HUDEP-2 (cell line): ENCODE results near the gene C7.
"Not testable (repeated sequence)": the region's sequence is repeated elsewhere in the genome, so short reads cannot be mapped to it uniquely, and the experiment has no call there.

Experiments
- DNase-seq, 76 experiments: peaks; one replicate each; lab custom pipeline; 2025; ENCODE audit not compliant: unreplicated experiment in 76 of 76; lab: John Stamatoyannopoulos, UW

The C7 gene

GRCh38 chr5:40988746-40989510 is 79.6 kb downstream of the C7 start:
- no peak for DNase-seq

- no peak for DNase-seq
Observed at GRCh38 chr5:40991168-40991980, 82.1 kb downstream of the C7 start.

- DNase-seq = no peak
Observed at GRCh38 chr5:40991981-40992559, 82.8 kb downstream of the C7 start.

- no peak for DNase-seq
Observed at GRCh38 chr5:40995801-40996586, 86.7 kb downstream of the C7 start.

- no peak for DNase-seq
Observed at GRCh38 chr5:40999142-40999541, 89.8 kb downstream of the C7 start.

GRCh38 chr5:40999966-41000365 is 90.7 kb downstream of the C7 start:
- no peak for DNase-seq

- DNase-seq = no peak
Observed at GRCh38 chr5:41003670-41004376, 94.5 kb downstream of the C7 start.

GRCh38 chr5:41004931-41005330 is 95.6 kb downstream of the C7 start:
- DNase-seq = no peak

GRCh38 chr5:41009232-41009631 is 99.9 kb downstream of the C7 start:
- no peak for DNase-seq

GRCh38 chr5:41010572-41010971 is 101.3 kb downstream of the C7 start:
- no peak for DNase-seq

GRCh38 chr5:41012318-41012717 is 103.0 kb downstream of the C7 start:
- no peak for DNase-seq

- not testable (repeated sequence) for DNase-seq
Observed at GRCh38 chr5:41022600-41022999, 113.3 kb downstream of the C7 start.
